ENCODE data around the gene PPP1R9A. TPM values are rescaled to one million over a fixed set of nuclear protein-coding genes. Genes with fewer than 3 reads are reported as not detected.

Gene PPP1R9A
- total and polyA plus RNA-seq, 10 of the 15 experiments (the other 5 are each of a cell fraction or from before 2014, with no cell fraction given), result 0.04 to 0.12 TPM; not detected in 8

DNA sequence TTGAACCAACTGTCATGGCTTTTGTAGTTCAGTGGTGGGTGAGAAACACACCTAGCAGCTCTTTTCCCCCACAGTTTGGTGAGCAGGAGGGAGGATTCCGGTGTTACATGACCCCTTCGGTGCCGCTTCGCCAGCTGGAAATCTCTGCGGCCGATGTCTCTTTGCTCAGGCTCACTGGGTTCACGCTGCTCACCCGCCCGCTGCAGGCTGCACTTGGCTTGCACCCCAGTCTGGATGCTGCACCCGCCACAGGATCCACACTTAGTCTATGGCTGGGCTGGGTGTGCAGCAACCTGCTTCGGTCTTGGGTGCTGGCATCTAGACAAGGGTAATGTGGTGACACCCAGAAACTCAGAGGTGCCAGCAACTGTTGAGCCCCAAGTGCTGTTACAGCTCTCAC lies 225.1 kb downstream of the PPP1R9A start:
- Histone ChIP-seq H4K20me1 (ENCODE audit: control insufficient read depth, insufficient read depth) (no peaks in the 10 kb centered on the region), H3K4me3 (no peak overlapping the region), H3K4me2 (ENCODE audit: control insufficient read depth, insufficient read depth) (no peak overlapping the region), H3K9ac (ENCODE audit: control insufficient read depth, insufficient read depth, low read length) (no peak overlapping the region), H3K79me2 (ENCODE audit: control insufficient read depth, insufficient read depth, low read length) (no peaks in the 10 kb centered on the region), H3K4me1 (ENCODE audit: control insufficient read depth, insufficient read depth, low read length) (no peaks in the 10 kb centered on the region), H3K27me3 (replicated peaks in 1 of 2; ENCODE audit: control insufficient read depth in 2 of 2, insufficient read depth in 2 of 2, low read length in 1 of 2) (no peaks in the 10 kb centered on the region), H3K27ac (ENCODE audit: control insufficient read depth, insufficient read depth) (no peak overlapping the region), H3K9me3 (replicated peaks; ENCODE audit: control insufficient read depth, insufficient read depth, low read length) (no peaks in the 10 kb centered on the region), H3K36me3 (ENCODE audit: control insufficient read depth in 2 of 2, insufficient read depth in 2 of 2, low read length in 1 of 2) (no peaks in the 10 kb centered on the region), H2AFZ (ENCODE audit: control insufficient read depth, low read depth, low read length) (no peak overlapping the region)
- FAIRE-seq (no peak), ATAC-seq (no peak), DNase-seq (ENCODE audit: low read depth, low spot score) (no peak)
- CTCF ChIA-PET, result no interaction called here
- intact Hi-C loops (cut with micrococcal nuclease; ENCODE audit: unreplicated experiment), result no loop called here
- POLR2A ChIA-PET, result no interaction called here
- BruUV-seq (replicated peaks), result no TSS peak
- TF ChIP-seq MTA3 (IDR thresholded peaks at IDR 0.05; ENCODE audit: borderline replicate concordance, low read length), result no peak
- no peak for TF ChIP-seq SUPT20H (IDR thresholded peaks at IDR 0.05; ENCODE audit: borderline replicate concordance, control insufficient read depth, low read depth, low read length)
- TF ChIP-seq E2F4 (IDR thresholded peaks at IDR 0.05; ENCODE audit: low read depth, low read length), result no peak
- TF ChIP-seq REST (IDR thresholded peaks at IDR 0.05; ENCODE audit: low read depth, low read length), result no peak
- no peak for TF ChIP-seq BHLHE40 (IDR thresholded peaks at IDR 0.05; ENCODE audit: borderline replicate concordance in 1 of 2, low read depth in 2 of 2, low read length in 1 of 2)
- TF ChIP-seq FOS (IDR thresholded peaks at IDR 0.05; ENCODE audit: borderline replicate concordance, extremely low read depth, insufficient read length), result no peak
- TF ChIP-seq POU2F2 (IDR thresholded peaks at IDR 0.05; ENCODE audit: borderline replicate concordance, low read depth, low read length), result no peak
- TF ChIP-seq, protein P1, sequence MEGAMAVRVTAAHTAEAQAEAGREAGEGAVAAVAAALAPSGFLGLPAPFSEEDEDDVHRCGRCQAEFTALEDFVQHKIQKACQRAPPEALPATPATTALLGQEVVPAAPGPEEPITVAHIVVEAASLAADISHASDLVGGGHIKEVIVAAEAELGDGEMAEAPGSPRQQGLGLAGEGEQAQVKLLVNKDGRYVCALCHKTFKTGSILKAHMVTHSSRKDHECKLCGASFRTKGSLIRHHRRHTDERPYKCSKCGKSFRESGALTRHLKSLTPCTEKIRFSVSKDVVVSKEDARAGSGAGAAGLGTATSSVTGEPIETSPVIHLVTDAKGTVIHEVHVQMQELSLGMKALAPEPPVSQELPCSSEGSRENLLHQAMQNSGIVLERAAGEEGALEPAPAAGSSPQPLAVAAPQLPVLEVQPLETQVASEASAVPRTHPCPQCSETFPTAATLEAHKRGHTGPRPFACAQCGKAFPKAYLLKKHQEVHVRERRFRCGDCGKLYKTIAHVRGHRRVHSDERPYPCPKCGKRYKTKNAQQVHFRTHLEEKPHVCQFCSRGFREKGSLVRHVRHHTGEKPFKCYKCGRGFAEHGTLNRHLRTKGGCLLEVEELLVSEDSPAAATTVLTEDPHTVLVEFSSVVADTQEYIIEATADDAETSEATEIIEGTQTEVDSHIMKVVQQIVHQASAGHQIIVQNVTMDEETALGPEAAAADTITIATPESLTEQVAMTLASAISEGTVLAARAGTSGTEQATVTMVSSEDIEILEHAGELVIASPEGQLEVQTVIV (IDR thresholded peaks at IDR 0.05; ENCODE audit: borderline replicate concordance, partially characterized antibody), result no peak
- RAD21 ChIA-PET (ENCODE audit: unreplicated experiment), result no interaction called here
- WGBS (ENCODE audit: insufficient coverage, insufficient replicate concordance, low lambda C conversion rate, missing lambda C conversion rate), result 76% methylated on average over 11 of the region's 11 CpGs
- SMC1A ChIA-PET (ENCODE audit: uncharacterized antibody, unreplicated experiment), result no interaction called here
- in situ Hi-C loops (cut with MboI), result no loop called here

Measured in GM12878 (cell line).